ENCODE measurements around the gene A2M.
"Not testable (repeated sequence)": the region's sequence is repeated elsewhere in the genome, so short reads cannot be mapped to it uniquely, and the experiment has no call there.

A2M gene

GRCh38 chr12:9115731-9116559 lies at the start of gene A2M:
A2M (minus strand) TSS chr12:9115919; CDS start chr12:9115849, 70 bp downstream.
- DNase-seq (ENCODE audit: low read depth in 2 of 2): no peak

- DNase-seq (ENCODE audit: low read depth in 2 of 2): no peak
These were observed 47.7 kb upstream of the A2M start for GRCh38 chr12:9163392-9163791.

- no peak for DNase-seq (ENCODE audit: low read depth in 2 of 2)
These were observed 40.4 kb upstream of the A2M start for GRCh38 chr12:9156119-9156518.

- DNase-seq (ENCODE audit: low read depth in 2 of 2): no peak
These were observed 33.7 kb upstream of the A2M start for GRCh38 chr12:9149372-9149771.

GRCh38 chr12:9148926-9149325 lies 33.2 kb upstream of the A2M start:
- no peak for DNase-seq (ENCODE audit: low read depth in 2 of 2)

GRCh38 chr12:9147461-9147860 lies 31.7 kb upstream of the A2M start:
- no peak for DNase-seq (ENCODE audit: low read depth in 2 of 2)

GRCh38 chr12:9144730-9145106 lies 29.0 kb upstream of the A2M start:
- no peak for DNase-seq (ENCODE audit: low read depth in 2 of 2)

GRCh38 chr12:9143929-9144729 lies 28.4 kb upstream of the A2M start:
- DNase-seq (ENCODE audit: low read depth in 2 of 2): no peak

- no peak for DNase-seq (ENCODE audit: low read depth in 2 of 2)
These were observed 27.4 kb upstream of the A2M start for GRCh38 chr12:9143137-9143536.

- not testable (repeated sequence) for DNase-seq (ENCODE audit: low read depth in 2 of 2)
These were observed 24.0 kb upstream of the A2M start for GRCh38 chr12:9139588-9140290.

- DNase-seq (ENCODE audit: low read depth in 2 of 2): no peak
These were observed 20.2 kb upstream of the A2M start for GRCh38 chr12:9135903-9136310.

- DNase-seq (ENCODE audit: low read depth in 2 of 2): no peak
These were observed 19.4 kb upstream of the A2M start for GRCh38 chr12:9134981-9135628.

GRCh38 chr12:9133216-9133916 lies 17.6 kb upstream of the A2M start:
- no peak for DNase-seq (ENCODE audit: low read depth in 2 of 2)

GRCh38 chr12:9132008-9132535 lies 16.4 kb upstream of the A2M start:
- no peak for DNase-seq (ENCODE audit: low read depth in 2 of 2)

GRCh38 chr12:9130244-9130643 lies 14.5 kb upstream of the A2M start:
- DNase-seq (ENCODE audit: low read depth in 2 of 2): no peak

- no peak for DNase-seq (ENCODE audit: low read depth in 2 of 2)
These were observed 12.4 kb upstream of the A2M start for GRCh38 chr12:9127936-9128663.

GRCh38 chr12:9127484-9127883 lies 11.8 kb upstream of the A2M start:
- DNase-seq (ENCODE audit: low read depth in 2 of 2): no peak

- no peak for DNase-seq (ENCODE audit: low read depth in 2 of 2)
These were observed 8.8 kb upstream of the A2M start for GRCh38 chr12:9124383-9125031.

GRCh38 chr12:9123781-9124382 lies 8.2 kb upstream of the A2M start:
- no peak for DNase-seq (ENCODE audit: low read depth in 2 of 2)

Data from activated CD4-positive, alpha-beta T cell treated with anti-CD3 and anti-CD28 coated beads for 24 hours (primary cell).